GM19193 (cell line): ENCODE results near the gene CYTH1.

Source experiments
- POLR2A ChIP-seq: IDR thresholded peaks from 4 replicates; pipeline ENCODE4 v1.6.1; 2011; ENCODE audit not compliant: insufficient read depth, insufficient read length; ENCODE audit errors: extremely low read depth

CYTH1 gene

DNA sequence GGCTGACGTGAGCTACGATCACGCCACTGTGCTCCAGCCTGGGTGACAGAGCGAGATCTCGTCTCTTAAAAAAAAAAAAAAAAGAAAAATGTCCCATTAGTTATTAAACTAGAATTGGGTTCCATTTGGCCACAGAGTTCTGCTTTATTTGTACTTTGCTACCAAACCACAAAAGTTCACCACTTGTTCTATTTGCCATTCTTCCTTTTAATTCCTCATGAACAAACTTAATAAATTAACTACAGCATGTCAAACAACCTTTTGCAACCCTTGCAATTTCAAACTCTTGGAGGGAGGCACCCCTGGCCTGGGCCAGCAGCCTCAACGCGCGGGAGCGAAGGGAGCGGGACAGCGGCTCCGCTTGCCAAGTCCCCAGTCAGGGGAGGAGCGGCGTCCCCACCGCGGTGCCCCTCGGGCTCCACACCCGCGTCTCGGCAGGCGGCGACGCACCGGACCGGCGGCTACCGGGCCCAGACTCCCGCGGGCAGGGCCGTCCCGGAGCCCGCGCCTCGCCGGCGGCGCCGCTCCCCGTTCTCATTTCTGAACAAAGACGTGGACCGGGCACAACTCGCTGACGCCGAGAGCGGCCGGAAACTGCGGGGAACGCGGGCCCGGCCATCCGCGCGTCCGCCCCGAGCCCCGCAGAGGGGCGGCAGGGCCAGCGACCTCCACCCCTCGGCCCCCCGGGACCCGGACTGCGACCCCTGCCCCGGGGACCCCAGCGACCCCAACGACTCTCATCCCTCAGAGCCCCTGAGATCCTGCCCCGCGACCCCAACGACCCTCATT is 775 bp downstream of the CYTH1 start:
- no peak for TF ChIP-seq POLR2A

DNA sequence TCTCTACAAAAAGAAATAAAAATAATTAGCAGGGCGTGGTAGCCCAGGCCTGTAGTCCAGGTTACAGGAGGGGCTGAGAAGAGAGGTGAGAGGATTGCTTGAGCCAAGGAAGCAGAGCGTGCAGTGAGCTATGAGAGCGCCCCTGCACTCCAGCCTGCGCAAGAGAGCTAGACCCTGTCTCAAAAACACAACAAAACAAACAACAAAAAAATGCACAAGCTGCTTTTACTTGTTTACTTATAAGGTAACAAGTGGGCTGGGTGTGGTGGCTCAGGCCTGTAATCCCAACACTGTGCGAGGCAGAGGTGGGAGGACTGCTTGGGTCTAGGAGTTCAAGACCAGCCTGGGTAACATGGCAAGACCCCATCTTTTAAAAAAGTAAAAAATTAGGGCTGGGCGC is 1.7 kb downstream of the CYTH1 start:
- TF ChIP-seq POLR2A = no peak

DNA sequence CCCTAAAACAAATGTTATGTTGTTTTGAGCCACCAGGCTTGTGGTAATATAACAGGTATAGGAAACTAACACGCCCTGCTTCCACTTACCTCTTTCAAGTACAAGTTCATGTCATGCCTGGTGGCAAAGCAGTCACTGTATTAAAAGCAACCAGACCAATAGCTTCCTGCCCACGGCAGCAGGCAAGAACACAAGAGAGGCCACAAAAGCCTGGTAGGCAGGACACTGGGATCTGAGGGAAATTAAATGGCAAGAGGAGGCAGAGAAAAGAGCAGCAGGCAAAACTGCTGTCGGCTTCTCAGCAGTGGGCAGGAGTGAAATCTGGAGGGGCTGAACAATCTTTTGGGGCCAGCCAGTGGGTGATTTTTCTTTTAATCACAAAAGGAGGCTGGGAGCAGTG is 2.2 kb downstream of the CYTH1 start:
- peak; percentile 46 for TF ChIP-seq POLR2A

DNA sequence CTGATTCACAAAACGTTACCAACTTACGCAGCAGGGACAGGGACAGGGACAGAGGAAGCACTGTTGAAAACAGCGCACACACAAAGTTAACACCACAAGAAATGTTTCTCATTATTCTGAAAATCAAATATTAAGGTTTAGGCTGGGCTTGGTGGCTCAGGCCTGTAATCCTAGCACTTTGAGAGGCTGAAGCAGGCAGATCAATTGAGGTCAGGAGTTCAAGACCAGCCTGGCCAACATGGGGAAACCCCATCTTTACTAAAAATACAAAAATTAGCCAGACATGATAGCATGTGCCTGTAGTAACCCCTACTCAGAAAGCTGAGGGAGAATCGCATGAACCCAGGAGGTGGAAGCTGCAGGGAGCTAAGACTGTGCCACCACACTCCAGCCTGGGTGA is 4.2 kb downstream of the CYTH1 start:
- TF ChIP-seq POLR2A = no peak

DNA sequence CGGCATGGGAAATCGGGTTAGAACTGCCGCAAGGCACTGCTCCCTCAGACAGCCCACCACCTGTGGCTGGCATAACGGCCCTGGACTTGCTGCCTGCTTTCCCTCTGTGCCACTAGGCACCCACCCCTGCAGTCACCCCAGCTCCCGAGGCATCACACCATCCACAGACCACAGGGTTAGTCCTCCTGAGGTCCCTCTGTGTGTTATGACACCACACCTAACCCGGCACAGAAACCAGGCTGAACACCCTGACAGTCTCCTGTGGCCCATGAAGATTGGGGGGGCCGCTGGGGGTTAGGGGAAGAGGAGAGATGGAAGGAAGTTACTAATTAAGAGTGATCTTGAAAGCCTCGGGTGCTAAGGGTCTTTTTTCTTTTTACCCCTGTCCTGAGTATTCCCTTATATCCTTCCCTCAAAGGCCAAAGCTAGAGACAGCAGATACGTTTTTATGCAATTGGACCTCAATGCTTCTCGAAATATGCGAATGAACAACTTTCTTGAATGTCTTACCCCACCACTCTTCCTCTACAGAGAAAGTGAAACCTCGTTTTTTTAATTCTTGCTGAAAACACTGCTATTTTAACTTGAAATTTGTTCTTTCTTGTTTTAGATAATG is 7.0 kb downstream of the CYTH1 start:
- TF ChIP-seq POLR2A = peak; percentile 73

DNA sequence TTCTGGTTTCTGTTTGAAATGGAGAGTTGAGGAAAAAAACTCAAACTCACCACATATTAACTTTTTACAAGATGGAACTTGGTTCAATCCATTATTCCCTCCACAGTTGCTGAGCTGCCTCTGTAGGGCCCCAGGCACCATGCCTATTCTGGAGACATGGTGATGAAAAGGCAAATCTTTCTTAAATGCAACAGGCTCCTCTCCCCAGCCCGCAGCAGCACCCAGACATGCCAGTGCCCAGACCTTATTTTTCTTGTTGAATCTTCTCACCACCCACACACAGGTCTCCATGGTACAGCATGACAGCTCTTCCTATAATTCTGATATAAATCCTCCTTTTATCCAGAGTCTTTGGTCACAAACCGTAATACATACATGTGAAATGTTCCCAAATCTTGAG is 7.6 kb downstream of the CYTH1 start:
- no peak for TF ChIP-seq POLR2A

DNA sequence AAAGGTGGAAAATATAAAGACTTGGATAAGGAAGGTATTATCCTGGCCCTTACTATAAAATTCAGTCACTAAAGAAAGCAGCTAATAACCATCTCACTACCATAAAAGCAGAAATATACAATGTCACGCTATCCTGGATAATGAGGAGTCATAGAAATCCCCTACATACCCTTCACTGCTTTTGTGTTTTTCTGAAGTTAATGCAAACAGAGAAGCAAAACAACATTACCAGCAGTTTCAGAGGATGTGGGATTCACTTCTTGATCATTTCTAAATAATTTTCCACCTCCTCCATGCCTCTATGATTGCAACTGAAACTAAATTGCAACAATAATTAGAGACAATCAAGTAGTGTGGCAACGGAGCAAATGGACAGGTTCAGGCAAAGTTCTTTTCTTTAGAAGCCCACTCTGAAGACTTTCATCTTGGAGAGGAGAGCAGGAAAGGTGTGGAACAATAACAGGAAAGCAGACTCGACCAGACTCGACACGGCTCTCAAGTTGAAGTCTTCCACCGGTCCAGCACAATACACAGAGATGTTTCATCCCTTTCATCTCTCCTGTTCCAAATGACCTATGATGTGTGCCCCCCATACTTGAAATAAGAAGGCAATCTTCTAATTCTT is 10.2 kb downstream of the CYTH1 start:
- no peak for TF ChIP-seq POLR2A

DNA sequence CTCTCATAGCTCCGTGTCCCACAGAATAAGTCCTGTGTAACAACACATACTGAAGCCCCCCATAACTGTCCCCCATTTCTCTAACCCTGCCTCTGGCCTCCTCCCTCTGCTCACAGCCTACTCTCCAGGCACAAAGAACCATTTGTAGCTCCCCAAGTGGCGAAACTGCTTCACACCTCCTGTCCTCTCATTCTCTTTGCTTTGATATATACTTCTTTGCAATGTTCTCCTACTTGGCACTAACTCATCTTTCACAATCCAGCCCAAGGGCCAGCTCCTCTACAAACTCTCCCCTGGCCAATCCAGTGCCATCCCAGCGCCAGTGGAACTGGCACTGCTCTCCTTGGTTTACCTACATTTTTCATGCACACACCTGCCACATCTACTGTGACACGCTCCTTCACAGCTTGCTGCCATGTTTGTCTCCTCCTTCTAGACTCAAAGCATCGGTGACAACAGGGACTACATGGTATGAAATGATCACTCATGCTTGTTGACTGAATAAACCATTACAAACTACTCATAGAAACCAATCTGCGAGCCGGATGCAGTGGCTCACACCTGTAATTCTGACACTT is 12.8 kb downstream of the CYTH1 start:
- TF ChIP-seq POLR2A = no peak

DNA sequence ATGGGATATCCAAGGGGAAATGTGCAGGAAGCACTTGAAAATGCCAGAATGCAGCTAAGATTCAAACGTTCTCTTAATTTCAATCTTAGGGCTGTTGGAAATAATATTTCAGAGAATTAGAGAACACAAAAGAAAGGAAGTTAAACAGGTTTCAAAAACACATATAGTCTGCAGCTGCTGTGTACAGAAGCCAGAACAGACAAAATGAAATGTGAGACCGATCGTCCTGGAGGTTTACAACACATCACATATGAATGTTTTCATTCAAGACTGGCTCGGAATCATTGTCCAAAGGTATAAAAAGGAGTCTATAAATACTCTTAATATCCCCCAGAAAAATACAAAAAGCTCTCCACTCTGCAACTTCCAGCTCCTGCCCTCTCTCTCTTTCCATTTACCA is 14.3 kb downstream of the CYTH1 start:
- no peak for TF ChIP-seq POLR2A

DNA sequence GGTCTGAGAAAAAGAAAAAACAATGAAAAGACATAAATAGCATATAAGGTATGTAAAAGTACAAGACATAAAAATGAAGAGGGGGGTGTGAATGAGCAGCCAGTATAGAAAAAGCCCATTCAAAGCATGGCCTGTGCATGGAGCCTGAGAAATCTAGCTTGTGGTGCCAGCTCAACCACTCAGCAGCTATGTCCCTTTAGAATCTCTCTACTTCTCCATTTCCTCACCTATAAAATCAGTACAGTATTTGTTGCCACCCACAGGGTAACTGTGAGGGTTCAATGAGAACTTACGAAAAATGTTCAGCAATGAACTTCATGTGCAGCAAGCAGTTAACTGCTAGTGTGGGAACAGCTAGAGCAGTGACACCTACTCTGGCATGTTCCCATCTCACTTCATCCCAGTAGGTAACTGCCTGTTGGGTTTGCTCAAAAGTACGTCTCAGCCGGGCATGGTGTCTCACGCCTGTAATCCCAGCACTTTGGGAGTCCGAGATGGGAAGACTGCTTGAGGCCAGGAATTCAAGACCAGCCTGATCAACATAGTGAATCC is 15.3 kb downstream of the CYTH1 start:
- no peak for TF ChIP-seq POLR2A

DNA sequence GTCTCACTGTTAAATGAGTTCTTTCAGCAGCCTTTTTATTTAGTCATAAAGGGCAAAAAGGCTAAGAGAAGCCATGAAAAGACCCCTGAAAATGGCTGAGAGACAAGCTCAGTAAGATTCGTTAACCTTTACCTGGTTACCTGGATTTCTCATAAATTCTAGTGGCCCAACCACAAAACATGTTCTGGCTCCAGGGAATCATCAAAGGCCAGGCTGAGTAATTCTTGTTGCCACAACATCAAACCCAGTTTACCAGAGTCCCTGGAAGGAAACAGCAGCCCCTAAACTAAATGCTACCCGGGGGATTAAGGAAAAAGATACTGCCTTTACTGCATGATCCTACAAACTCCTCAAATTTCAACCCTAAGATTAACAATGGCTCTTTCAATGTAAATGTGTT is 15.8 kb downstream of the CYTH1 start:
- TF ChIP-seq POLR2A = no peak

DNA sequence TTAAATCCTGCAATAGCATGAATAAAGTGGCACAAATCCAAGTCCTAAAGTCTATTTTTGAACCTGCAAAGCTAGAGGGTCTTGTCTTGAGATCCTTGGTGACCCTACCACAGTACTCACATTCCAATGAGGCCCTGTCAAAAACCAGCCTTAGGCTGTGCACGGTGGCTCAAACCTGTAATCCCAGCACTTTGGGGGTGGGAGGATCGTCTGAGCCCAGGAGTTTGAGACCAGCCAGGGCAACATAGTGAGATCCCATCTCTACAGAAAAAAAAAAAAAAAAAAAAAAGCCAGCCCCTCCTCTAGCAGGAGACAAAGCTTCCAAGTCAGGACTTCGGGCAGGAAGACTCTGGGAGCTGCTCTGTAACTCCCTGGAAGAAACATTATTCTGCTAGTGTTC is 16.3 kb downstream of the CYTH1 start:
- TF ChIP-seq POLR2A = no peak

DNA sequence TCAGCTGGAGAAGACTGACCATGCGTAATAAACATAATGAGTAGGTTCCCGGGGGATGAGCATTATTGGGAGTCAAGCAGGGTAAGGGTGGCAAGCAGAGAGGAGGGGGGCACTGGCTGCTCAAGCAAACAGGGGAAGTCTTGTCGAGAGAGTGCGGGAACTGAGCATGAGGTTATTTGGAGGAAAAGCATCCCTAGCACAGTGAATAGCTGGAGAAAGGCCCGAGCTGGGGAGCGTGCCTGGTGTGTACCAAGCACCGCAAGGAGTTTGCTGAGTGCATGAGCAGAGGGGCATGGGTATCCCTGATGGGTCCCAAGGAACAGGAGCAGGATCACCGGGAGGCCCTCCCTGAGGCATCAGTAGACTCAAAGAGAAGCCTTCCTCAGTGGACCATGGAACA is 17.2 kb downstream of the CYTH1 start:
- TF ChIP-seq POLR2A = no peak

DNA sequence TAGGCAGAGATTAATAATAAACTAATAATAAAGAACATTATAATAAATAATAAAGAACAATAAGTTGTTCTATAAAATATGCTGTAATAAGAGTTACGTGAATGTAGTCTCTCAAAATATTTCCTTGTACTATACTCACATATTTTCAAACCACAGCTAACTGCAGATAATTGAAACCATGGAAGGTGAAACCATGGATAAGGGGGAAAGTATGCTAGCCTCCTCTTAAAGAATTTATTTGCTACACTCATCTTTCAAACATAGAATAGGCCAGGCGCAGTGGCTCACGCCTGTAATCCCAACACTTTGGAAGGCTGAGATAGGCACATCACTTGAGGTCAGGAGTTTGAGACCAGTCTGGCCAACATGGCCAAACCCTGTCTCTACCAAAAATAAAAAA is 18.5 kb downstream of the CYTH1 start:
- TF ChIP-seq POLR2A = no peak

DNA sequence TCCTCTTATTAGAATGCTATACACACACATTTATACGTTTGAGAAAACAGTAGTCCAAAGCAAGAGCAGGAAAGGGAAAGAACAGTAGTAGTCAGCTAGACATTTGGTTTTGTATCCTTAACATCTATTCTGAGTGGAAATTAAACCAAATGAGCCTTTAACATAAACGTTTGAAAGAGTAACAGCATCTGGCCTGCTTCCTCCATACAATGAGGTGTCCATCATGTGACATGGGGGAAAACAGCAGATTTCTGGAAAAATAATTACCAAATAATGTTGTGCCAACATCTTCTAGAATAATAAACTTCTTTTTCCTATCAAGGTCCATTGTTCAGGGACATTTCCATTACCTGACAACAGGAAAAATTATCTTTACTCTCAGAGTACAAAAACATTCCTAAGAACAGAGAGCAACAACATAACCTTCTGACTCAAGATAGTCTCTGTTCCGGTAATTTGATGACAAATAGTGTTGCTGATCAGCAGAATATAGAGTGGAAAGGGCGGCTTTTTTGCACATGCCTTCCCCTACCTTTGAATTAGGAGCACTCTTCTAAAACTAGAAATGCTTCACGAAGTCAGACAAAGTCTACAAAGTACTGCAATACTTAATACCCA is 20.2 kb downstream of the CYTH1 start:
- TF ChIP-seq POLR2A = no peak
